NCI-H345 treated with DMSO at 0.1 percent for 48 hours (cell line): ENCODE measurements around the gene PSMG3.
"Not testable (repeated sequence)": the region's sequence is repeated elsewhere in the genome, so short reads cannot be mapped to it uniquely, and the experiment has no call there.

Experiments
- DNase-seq: peaks from one replicate; lab custom pipeline; 2025; ENCODE audit not compliant: unreplicated experiment; lab: John Stamatoyannopoulos, UW

PSMG3 gene

GRCh38 chr7:1597066-1597760 lies 27.4 kb upstream of the PSMG3 start:
- no peak for DNase-seq

DNA sequence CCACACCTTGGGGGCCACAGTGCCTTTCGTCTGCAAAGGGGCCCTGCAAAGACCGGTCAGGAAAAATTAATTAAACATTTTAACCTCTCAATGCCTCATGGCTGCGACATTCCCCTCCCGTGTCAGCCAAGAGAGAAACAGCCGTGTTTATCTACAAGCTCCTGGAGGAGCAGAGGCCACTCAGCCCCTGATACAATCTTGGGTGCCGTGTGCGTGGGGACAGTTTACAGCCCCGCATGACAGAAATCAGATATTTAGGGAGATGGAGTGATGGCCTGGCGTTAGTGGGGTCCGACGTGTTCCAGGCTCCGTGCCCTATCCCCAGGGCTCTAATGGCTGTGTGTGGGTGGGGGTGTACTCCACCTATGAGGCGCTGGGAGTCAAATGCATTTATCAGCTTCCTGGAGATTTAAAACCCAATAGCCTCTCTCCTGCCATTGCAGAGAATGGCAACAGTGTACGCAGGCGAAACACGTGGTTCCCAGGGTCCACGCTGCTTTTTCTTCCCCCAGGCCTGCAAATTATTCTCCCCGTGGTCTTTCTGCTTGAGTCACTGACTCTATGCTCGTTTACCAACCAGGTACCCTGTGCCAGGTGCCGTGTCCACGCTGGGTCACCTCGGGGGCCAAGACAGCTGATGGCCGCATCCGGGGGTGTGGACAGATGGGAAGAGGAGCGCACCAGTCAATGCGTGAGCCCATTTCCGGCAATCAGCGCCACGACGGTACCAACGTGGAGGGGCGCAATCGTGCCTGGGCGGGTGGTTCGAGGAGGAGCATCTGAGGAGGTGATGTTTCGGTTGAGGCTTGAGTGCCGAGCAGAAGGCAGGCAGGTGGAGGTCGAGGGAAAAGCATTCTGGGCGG lies 26.6 kb upstream of the PSMG3 start:
- no peak for DNase-seq

- DNase-seq = no peak
Measured at GRCh38 chr7:1595636-1596035, 25.8 kb upstream of the PSMG3 start.

- DNase-seq = no peak
Measured at GRCh38 chr7:1595027-1595426, 25.2 kb upstream of the PSMG3 start.

DNA sequence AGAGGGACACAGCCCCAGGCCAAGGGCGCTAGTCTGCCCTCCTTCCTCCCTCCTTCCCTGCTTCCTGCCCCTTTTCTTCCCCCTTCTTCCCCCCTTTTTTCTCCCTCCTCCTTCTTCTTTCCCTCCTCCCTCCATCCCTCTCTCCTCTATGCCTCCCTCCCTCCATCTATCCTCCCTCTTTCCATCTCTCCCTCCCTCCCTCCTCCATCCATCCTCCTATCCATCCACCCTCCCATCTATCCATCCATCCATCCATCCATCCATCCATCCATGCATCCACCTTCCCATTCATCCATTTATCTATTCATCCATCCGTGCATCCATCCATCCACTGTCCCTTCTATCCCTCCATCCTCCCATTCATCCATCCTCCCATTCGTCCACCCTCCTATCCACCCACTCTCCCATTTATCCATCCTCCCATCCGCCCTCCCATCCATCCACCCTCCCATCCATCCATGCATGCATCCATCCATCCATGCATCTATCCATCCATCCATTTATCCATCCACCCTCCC lies 24.1 kb upstream of the PSMG3 start:
- DNase-seq = no peak

DNA sequence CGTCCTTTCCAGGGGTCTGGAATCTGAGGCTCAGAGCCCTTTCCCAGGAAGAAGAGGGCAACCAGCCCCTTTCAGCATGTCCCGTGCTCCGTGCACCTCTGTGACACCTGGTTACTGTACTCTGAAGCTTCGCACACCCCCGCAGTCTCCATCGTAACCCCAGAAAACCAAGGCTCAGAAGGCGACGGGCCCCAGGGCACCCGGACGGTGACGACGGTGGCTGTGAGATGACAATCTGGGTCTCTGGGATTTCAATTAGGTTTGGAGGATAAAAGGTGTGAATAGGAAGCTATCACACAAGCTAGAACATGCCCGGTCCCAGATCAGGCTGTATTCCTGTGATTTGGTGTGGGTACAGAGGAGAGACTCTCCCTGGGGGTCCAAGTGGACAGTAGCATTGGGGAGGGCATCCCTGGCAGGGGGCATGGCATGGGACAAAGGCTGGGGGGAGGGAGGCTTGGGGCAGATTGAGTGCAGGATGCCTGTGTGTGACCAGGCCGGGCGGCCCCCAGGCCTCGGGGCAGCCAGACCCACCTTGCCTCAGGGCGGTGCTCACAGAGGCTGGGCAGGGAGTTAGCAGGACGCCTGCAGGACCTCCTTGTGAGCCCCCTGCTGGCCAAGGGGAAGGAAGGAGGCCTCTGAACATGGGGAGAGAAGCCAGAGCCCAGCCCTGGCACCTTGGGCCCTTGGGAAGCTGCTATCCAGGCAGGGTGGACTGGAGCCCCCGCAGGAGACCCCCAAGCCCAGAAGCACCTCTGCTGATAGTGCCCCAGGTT lies 23.4 kb upstream of the PSMG3 start:
- DNase-seq = no peak

DNA sequence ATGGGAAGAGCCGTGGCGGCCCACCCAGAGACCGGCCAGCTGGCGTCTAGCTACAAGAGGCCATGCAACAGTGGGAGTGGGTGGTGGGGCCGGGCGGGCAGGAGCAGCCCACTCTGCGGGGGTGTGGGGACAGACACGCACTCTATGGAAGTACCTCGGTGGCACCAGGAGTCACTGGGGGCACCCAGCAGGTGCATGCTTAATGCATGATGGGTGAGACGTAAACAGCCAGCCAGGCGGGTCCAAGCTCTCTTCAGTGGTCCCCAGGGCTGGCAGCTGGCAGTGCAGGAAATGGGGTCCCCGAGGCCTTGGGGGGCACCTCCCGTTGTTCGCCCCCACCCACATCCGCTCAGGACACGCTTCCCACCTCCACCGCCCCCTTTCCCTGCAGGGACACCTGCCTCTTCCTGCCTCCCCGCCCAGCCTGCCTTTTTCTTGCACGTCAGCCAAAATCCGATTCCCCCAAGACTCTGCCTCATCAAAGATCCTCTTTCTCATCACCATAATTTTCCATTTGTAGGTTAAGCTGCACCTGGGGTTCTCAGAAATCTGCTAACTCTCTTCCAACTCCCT lies 22.6 kb upstream of the PSMG3 start:
- no peak for DNase-seq

DNA sequence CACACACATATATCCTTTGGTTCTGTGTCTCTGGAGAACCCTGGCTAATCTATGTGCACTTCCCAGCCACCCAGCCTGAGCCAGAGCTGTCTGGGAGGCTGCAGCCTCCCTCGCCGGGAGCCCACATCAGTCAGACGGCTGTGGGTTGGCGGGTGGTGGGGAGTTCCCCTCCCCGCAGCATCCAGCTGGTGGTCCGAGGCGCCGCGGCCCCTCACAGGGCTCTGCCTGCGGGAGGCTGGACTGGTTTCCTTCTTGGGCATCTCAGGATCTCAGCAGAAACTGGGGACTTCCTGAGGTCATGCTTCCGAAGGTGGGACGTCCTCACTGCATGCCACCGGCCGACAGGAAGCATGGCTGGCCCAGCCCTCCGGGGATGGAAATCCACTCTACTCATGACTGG lies 22.0 kb upstream of the PSMG3 start:
- no peak for DNase-seq

DNA sequence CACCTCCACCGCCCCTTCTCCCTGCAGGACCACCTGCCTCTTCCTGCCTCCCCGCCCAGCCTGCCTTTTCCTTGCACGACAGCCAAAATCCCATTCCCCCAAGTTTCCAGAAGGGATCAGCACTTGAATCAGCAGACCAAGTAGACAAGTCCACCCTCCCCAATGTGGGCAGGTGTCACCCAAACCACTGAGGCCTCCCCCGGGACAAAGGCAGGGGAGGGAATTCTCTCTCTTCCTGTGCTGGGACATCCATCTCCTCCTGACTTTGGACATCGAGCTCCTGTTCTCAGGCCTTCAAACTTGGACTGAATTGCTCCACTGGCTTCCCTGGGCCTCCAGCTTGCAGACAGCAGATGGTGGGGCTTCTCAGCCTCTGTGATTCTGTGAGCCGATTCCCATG lies 21.6 kb upstream of the PSMG3 start:
- DNase-seq = no peak

GRCh38 chr7:1590887-1591286 lies 21.1 kb upstream of the PSMG3 start:
- DNase-seq = no peak

DNA sequence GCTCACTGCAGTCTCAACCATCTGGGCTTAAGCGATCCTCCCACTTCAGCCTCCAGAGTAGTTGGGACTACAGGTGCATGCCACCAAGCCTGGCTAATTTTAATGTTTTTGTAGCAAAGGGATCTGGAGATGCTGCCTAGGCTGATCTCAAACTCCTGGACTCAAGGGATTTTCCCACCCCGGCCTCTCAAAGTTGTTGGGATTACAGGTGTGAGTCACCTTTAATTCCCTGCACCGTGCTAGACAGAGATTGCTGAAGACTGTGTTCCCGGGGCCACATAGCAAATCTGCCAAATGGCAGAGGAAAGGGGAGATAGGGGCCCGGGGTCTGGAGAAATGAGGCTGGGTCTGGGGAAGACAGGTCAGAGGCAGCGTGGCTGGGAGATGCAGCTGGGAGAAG lies 20.6 kb upstream of the PSMG3 start:
- no peak for DNase-seq

GRCh38 chr7:1588978-1589377 lies 19.1 kb upstream of the PSMG3 start:
- DNase-seq = no peak

- DNase-seq = no peak
Measured at GRCh38 chr7:1587738-1588137, 17.9 kb upstream of the PSMG3 start.

GRCh38 chr7:1586827-1587705 lies 17.2 kb upstream of the PSMG3 start:
- DNase-seq = no peak

DNA sequence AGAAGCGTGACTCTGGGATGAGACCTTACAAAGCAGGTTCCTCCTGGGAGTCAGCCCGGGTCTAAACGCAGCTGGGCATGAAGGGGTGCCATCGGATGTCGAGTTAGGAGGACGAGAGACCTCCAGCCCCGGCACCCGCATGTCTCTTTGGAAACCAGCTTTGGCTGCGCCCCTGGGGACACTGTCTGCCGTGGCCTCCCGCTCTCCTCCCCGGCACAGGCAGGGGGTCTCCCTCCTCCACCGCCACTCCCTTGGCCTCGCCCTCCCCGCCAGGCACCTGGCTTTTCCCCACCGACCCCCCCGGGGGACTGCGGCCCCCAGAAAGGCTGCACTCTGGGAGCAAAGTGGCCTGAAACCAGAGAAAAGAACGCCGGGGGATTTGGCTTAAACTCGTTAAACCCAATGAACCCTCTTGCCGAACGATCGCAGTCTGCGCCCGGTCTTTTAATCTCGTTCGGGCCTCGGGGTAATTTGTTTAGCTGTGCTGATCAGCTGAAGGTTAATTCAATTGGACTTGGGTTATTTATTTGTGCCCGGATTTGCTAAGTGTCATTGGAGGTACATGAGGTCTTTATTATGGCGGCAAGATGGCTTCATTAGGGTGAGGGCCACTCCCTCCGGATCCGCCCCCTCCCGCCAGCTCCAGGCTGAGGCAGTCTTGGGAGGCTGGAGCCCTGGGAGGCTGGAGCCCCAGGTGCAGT lies 16.4 kb upstream of the PSMG3 start:
- peak; percentile 7 for DNase-seq

DNA sequence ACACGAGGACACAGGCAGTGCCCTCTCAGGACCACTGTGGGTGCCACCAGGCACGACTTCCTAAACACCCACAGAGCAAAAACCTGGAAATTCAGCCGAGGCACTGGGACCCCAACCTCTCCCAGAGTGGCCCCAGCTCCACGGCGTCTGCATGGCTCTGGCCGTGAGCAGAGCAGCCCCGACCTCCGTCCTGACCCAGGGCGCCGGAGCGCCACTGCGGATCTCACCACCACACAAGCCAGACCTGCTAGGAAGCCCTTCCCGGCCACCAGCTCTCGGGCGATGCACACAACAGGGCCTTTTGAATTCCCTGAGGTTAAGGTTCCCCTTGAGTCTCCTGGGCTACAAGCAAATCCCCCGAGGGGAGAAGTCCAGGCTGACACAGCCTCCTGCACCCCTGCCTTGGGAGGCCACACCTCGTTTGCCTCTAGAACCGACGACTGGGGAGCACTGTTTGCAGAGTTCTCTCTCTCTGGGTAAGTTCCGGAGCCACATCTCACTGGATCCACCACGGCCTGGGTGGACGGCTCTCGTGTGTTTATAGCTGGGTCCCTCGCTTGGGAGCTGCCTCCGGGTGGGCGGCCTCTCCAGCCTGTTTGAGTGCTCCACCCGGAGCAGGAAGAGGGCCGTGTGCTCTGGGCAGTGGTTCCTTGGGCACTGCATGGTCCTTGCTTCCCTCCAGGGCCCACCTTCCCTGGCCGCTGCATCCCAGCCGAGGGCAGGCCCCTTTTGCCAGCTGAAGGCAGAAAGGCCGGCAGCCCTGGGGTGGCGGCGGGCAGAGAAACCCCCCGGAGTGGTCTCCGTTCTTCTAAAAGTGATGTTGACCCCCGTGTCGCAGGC lies 15.5 kb upstream of the PSMG3 start:
- no peak for DNase-seq

GRCh38 chr7:1584700-1585099 lies 14.9 kb upstream of the PSMG3 start:
- no peak for DNase-seq

GRCh38 chr7:1583241-1583930 lies 13.6 kb upstream of the PSMG3 start:
- not testable (repeated sequence) for DNase-seq
